ENCODE results near the gene UBE2J2.

UBE2J2 gene

GRCh38 chr1:1243266-1243660 lies 30.4 kb downstream of the UBE2J2 start:
- no peak for TF ChIP-seq CTCF (IDR thresholded peaks at IDR 0.05; ENCODE audit: extremely low read depth, missing control alignments)
- DNase-seq (ENCODE audit: low spot score): no peak

GRCh38 chr1:1242461-1243265 lies 31.0 kb downstream of the UBE2J2 start:
- no peak for DNase-seq (ENCODE audit: low spot score)
- TF ChIP-seq CTCF (IDR thresholded peaks at IDR 0.05; ENCODE audit: extremely low read depth, missing control alignments): no peak

GRCh38 chr1:1241588-1242219 lies 31.9 kb downstream of the UBE2J2 start:
- TF ChIP-seq CTCF (IDR thresholded peaks at IDR 0.05; ENCODE audit: extremely low read depth, missing control alignments): no peak
- DNase-seq (ENCODE audit: low spot score): no peak

- no peak for TF ChIP-seq CTCF (IDR thresholded peaks at IDR 0.05; ENCODE audit: extremely low read depth, missing control alignments)
- no peak for DNase-seq (ENCODE audit: low spot score)
Observed at GRCh38 chr1:1240822-1241587, 32.6 kb downstream of the UBE2J2 start.

- TF ChIP-seq CTCF (IDR thresholded peaks at IDR 0.05; ENCODE audit: extremely low read depth, missing control alignments): no peak
- DNase-seq (ENCODE audit: low spot score): no peak
Observed at GRCh38 chr1:1240348-1240732, 33.3 kb downstream of the UBE2J2 start.

GRCh38 chr1:1239614-1240347 lies 33.9 kb downstream of the UBE2J2 start:
- TF ChIP-seq CTCF (IDR thresholded peaks at IDR 0.05; ENCODE audit: extremely low read depth, missing control alignments): no peak
- DNase-seq (ENCODE audit: low spot score): no peak
